Activated B cell treated with CpG ODN at 0.5 μM for 24 hours (primary cell): ENCODE data around the gene FGFR1OP2. TPM values are rescaled to one million over a fixed set of nuclear protein-coding genes. Genes with fewer than 3 reads are reported as not detected.

Source experiments
- ATAC-seq: fragments of 200-7000 bp; cut with Tn5 transposase; one replicate; pipeline ENCODE4 v1.10.0; 2021; ENCODE audit warnings: low read depth, mild to moderate bottlenecking, moderate library complexity
- CTCF ChIA-PET: fragments of 350-600 bp; sonication (Branson Sonifier 250); formaldehyde crosslinking; loops from one replicate; lab custom pipeline; 2021; ENCODE audit warnings: antibody characterized with exemption; lab: Charles Lee
- POLR2A ChIA-PET: fragments of 350-600 bp; sonication (Branson Sonifier 250); formaldehyde crosslinking; loops from one replicate; lab custom pipeline; 2021; ENCODE audit warnings: antibody characterized with exemption; lab: Charles Lee
- DNase-seq: peaks from one replicate; pipeline ENCODE4 v3.0.0; 2022
- H3K27ac Mint-ChIP-seq: one replicate; pipeline ENCODE4 v1.8.0; 2020; ENCODE audit warnings: mixed read lengths
- H3K27me3 Mint-ChIP-seq: one replicate; pipeline ENCODE4 v1.8.0; 2021; ENCODE audit warnings: mixed read lengths
- H3K36me3 Mint-ChIP-seq: one replicate; pipeline ENCODE4 v1.8.0; 2021; ENCODE audit warnings: low read depth, mixed read lengths
- H3K4me1 Mint-ChIP-seq: one replicate; pipeline ENCODE4 v1.8.0; 2021; ENCODE audit warnings: mixed read lengths
- H3K4me3 Mint-ChIP-seq: one replicate; pipeline ENCODE4 v1.8.0; 2020; ENCODE audit warnings: mild to moderate bottlenecking, mixed read lengths
- H3K9me3 Mint-ChIP-seq: one replicate; pipeline ENCODE4 v1.8.0; 2020; ENCODE audit warnings: mixed read lengths
- intact Hi-C: fragments of 100-400 bp; cut with micrococcal nuclease; formaldehyde crosslinking; loops from one replicate; pipeline ENCODE4 v1.15.1; 2024
- total RNA-seq: library from RNA; stranded (reverse); gene quantifications from 2 replicates; pipeline ENCODE4 v1.2.3, GENCODE V29; 2022
- TF ChIP-seq, protein P1 (sequence below): fragments of 200-600 bp; IDR thresholded peaks from one replicate; pipeline ENCODE4 v1.8.0; 2022; ENCODE audit warnings: antibody characterized with exemption, mild to moderate bottlenecking

FGFR1OP2 gene
- total RNA-seq, 1 donor from 2014 or later, result 45.0 TPM

DNA sequence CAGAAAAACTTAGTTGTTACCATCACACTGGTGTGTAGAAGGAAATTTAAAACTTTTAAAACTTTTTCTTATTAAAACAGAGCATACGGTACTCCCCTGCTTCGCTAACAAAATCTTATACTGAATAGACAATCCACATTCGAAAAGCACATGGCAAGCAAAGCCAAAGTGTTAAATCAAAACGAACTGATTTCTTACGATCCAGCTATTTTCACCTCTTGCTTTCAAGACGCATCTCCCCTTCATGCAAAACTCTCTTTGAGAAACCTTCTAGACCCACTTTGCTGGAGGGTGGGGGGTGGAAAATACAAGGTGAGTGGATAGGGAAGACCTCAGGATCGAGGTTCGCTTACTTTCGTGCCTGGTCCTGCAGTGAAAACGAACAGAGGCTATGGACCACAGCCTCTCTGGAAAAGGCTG is 817 bp upstream of the FGFR1OP2 start:
- ATAC-seq, result no peak
- POLR2A ChIA-PET, result interaction anchor here (0.5 to 1.2 kb wide), 4 partner anchors 85 to 191 kb away, joined by 3 to 4 read pairs (median 3); partner anchors contain the start of genes ITPR2 and MED21
- CTCF ChIA-PET, result interaction anchor here (0.9 kb wide), 1 partner anchor 11 kb away, joined by 3 read pairs; no protein-coding TSS in a partner anchor
- Mint-ChIP-seq H3K9me3 (no peaks in the 10 kb centered on the region), H3K36me3 (peaks cover 34% of the 10 kb centered on the region), H3K27me3 (no peaks in the 10 kb centered on the region), H3K4me3 (peak overlapping the region; percentile 99), H3K4me1 (peaks cover 67% of the 10 kb centered on the region), H3K27ac (peak overlapping the region; percentile 99)
- no peak for DNase-seq
- TF ChIP-seq, protein P1, sequence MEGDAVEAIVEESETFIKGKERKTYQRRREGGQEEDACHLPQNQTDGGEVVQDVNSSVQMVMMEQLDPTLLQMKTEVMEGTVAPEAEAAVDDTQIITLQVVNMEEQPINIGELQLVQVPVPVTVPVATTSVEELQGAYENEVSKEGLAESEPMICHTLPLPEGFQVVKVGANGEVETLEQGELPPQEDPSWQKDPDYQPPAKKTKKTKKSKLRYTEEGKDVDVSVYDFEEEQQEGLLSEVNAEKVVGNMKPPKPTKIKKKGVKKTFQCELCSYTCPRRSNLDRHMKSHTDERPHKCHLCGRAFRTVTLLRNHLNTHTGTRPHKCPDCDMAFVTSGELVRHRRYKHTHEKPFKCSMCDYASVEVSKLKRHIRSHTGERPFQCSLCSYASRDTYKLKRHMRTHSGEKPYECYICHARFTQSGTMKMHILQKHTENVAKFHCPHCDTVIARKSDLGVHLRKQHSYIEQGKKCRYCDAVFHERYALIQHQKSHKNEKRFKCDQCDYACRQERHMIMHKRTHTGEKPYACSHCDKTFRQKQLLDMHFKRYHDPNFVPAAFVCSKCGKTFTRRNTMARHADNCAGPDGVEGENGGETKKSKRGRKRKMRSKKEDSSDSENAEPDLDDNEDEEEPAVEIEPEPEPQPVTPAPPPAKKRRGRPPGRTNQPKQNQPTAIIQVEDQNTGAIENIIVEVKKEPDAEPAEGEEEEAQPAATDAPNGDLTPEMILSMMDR, result no peak
- intact Hi-C loops, result loop anchor here (5.0 to 10.0 kb wide), 4 partner anchors 90 to 640 kb away; no protein-coding TSS in a partner anchor

DNA sequence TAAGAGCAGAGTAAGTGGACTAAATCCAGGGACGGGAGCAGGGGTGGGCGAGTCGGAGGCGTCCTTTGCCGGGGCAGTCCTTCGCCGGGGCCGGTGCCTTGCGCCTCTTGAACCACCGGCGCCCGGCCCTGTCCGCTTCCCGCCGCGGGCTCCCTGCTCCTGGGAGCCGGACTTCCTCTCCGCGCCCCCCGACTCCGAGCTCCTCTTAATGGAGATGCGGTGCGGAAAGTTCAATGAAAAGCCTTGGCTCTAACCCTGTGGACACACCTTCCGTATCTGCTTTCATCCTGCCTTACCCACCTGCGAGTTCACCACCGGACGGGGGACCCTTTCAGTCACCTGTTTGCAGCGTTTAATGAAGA is 412 bp downstream of the FGFR1OP2 start:
- Mint-ChIP-seq H3K4me3 (peak overlapping the region; percentile 99), H3K36me3 (peaks cover 27% of the 10 kb centered on the region), H3K9me3 (no peaks in the 10 kb centered on the region), H3K27me3 (no peaks in the 10 kb centered on the region), H3K4me1 (peaks cover 75% of the 10 kb centered on the region), H3K27ac (peak overlapping the region; percentile 99)
- POLR2A ChIA-PET, result interaction anchor here (0.6 to 1.4 kb wide), 5 partner anchors 11 to 106 kb away, joined by 3 to 5 read pairs (median 4); partner anchors contain the start of genes MED21 and TM7SF3
- ATAC-seq (peak; percentile 5), DNase-seq (no peak)
- TF ChIP-seq, protein P1, result no peak
- intact Hi-C loops, result loop anchor here (1.0 to 10.0 kb wide), 12 partner anchors 34 to 1743 kb away; partner anchors contain the start of genes DNAI7, ETFRF1, ITPR2 and MRPS35
- CTCF ChIA-PET, result no interaction called here

DNA sequence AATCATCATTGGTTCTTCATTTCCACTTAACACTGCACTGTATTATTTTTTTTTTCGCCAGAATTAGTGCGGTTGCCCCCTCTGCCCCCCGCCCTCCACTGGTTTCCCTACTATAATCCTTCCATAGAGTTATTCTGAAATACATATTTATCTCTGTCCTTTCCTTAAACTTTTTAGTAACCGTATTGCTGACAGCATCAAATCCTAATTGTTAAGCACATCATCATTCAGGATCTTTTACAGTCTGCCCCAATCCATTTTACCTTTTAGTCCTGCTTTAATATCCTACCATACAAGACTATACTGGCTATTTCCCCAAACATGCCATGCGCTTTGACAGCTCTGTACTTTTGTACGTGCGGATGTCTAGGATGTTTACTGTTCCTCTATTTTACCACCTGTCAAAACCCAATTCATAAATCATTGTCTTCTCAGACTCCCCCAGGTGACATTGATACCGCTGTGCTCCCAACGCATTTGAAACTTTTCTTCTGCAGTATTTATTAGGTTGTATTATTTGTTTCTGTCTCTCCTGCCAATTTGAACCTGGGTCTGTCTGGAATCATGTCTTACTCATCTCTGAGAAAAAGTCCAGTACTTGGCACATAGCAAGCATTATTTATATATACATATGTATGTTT is 1.0 kb downstream of the FGFR1OP2 start:
- peaks cover 80% of the 10 kb centered on the region for H3K4me1 Mint-ChIP-seq
- peak overlapping the region; percentile 99 for H3K27ac Mint-ChIP-seq
- no peaks in the 10 kb centered on the region for H3K9me3 Mint-ChIP-seq
- H3K36me3 Mint-ChIP-seq, result peaks cover 30% of the 10 kb centered on the region
- ChIA-PET CTCF (no interaction called here), POLR2A (interaction anchor here (0.6 to 1.4 kb wide), 4 partner anchors 10 to 107 kb away, joined by 3 to 5 read pairs (median 4); partner anchors contain the start of gene MED21)
- intact Hi-C loops, result loop anchor here (2.0 to 10.0 kb wide), 6 partner anchors 92 to 783 kb away; partner anchors contain the start of gene STK38L
- TF ChIP-seq, protein P1, result no peak
- peak overlapping the region; percentile 99 for H3K4me3 Mint-ChIP-seq
- H3K27me3 Mint-ChIP-seq, result no peaks in the 10 kb centered on the region
- no peak for ATAC-seq
- DNase-seq, result no peak

DNA sequence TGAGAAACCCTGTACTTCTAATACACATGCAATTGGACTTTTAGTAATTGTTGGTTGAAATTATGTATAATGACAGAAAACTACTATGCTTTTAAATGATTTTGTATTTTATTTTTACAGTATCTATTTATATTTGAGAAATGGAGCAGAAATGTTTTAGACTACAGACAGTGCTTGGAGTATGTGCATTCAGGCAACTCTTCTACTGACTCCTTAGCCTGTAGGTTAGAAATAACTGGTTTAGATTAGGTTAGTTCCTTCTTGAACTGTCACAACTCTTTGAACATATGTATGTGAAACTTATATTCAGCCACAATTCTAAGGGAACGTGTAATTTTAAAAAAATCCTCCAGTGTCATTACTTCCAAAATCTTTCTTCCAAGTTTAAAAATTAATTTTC is 1.7 kb downstream of the FGFR1OP2 start:
- Mint-ChIP-seq H3K4me1 (peaks cover 76% of the 10 kb centered on the region), H3K9me3 (peaks cover 2% of the 10 kb centered on the region), H3K27ac (peak overlapping the region; percentile 31), H3K36me3 (peaks cover 25% of the 10 kb centered on the region), H3K27me3 (no peaks in the 10 kb centered on the region), H3K4me3 (peak overlapping the region; percentile 99)
- intact Hi-C loops, result loop anchor here (2.0 to 10.0 kb wide), 6 partner anchors 93 to 783 kb away; partner anchors contain the start of gene STK38L
- DNase-seq (no peak), ATAC-seq (no peak)
- ChIA-PET POLR2A (interaction anchor here (1.4 kb wide), 1 partner anchor 83 kb away, joined by 5 read pairs; the partner anchor contains the start of gene MED21), CTCF (no interaction called here)
- TF ChIP-seq, protein P1, result no peak

DNA sequence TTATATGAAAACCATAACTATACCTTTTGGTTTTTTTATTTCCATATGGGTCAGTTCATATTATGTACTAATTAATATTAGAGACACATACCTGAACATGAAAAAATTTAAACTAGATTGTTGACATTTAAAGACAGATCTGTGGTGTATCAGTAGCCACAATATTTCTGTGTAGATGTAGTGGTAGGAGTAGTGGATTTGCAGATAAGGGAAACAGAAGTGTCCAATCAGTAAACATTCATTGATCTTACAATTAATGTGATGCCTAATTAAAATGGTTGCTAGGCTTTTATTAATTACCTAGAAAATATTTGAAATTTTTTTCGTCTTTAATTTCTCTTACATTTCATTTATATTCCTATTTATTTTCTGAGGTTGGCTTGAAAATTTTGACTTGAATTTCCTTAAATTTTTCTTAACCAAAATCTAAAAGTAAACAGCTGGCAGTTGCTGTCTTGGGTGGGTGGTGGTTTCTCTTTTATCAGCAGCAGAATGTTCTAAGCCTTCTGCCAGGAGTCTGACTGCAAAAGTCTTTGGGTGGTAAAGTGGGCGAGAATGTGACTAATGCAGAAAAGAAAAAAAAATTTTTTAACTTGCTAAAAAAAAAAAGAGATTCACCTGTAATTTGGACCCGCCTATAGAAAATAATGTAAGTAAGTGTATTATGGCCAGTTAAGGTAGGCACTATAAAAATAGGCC is 2.4 kb downstream of the FGFR1OP2 start:
- Mint-ChIP-seq H3K4me1 (peaks cover 71% of the 10 kb centered on the region), H3K27ac (peak overlapping the region; percentile 73), H3K9me3 (peaks cover 2% of the 10 kb centered on the region), H3K4me3 (peak overlapping the region; percentile 99), H3K36me3 (peaks cover 27% of the 10 kb centered on the region), H3K27me3 (no peaks in the 10 kb centered on the region)
- no peak for DNase-seq
- ATAC-seq, result no peak
- POLR2A ChIA-PET, result no interaction called here
- TF ChIP-seq, protein P1, result no peak
- intact Hi-C loops, result no loop called here
- CTCF ChIA-PET, result no interaction called here
